Gastrocnemius medialis (tissue), 4 donors: ENCODE measurements around the gene COL6A2. TPM values are rescaled to one million over a fixed set of nuclear protein-coding genes. Genes with fewer than 3 reads are reported as not detected.

Experiments used
- ATAC-seq, 2 donors: fragments of 150-250 bp; one replicate each; pipeline ENCODE4 v1.9.1; 2016
- DNase-seq, 2 donors: peaks; one replicate each; pipeline ENCODE4 v3.0.0-alpha.2; 2019
- H3K27ac ChIP-seq, 4 donors: fragments of 200-600 bp; sonication (generic); 1 replicate in 1 of 4; 2 replicates in 3 of 4; pipeline ENCODE4 v1.5.1; 2016 to 2018; ENCODE audit warnings: mild to moderate bottlenecking in 2 of 4, moderate library complexity in 1 of 4
- H3K27me3 ChIP-seq, 3 donors: fragments of 200-600 bp; sonication (generic) in 2 of 3; 1 replicate in 1 of 3; 2 replicates in 2 of 3; pipeline versions ENCODE4 v1.5.1 to v1.6.0; 2016 to 2019; ENCODE audit warnings: mild to moderate bottlenecking in 1 of 3, moderate library complexity in 1 of 3
- H3K36me3 ChIP-seq, 2 donors: fragments of 200-600 bp; sonication (generic) in 1 of 2; one replicate each; pipeline ENCODE4 v1.5.1; 2017 to 2018
- H3K4me1 ChIP-seq, 2 donors: fragments of 200-600 bp; sonication (generic) in 1 of 2; one replicate each; pipeline ENCODE4 v1.5.1; 2016 to 2017; ENCODE audit warnings: mild to moderate bottlenecking in 2 of 2
- H3K4me3 ChIP-seq, 4 donors: fragments of 200-600 bp; sonication (generic) in 3 of 4; 1 replicate in 1 of 4; 2 replicates in 3 of 4; pipeline ENCODE4 v1.5.1; 2016 to 2019; ENCODE audit warnings: mild to moderate bottlenecking in 2 of 4
- H3K9me3 ChIP-seq, 3 donors: fragments of 200-600 bp; sonication (generic) in 2 of 3; 1 replicate in 1 of 3; 2 replicates in 2 of 3; pipeline ENCODE4 v1.5.1; 2016 to 2019
- POLR2A ChIP-seq, 2 donors: fragments of 450-650 bp; IDR thresholded peaks; one replicate each; pipeline ENCODE4 v1.6.1; 2017; ENCODE audit warnings: antibody characterized with exemption in 2 of 2, mild to moderate bottlenecking in 2 of 2, moderate library complexity in 2 of 2
- in situ Hi-C, 4 donors: fragments of 200-750 bp; cut with MboI; loops; one replicate each; pipeline versions ENCODE4 v1.15.0 to v1.8.0; 2017; ENCODE audit warnings: low sequenced_read_pairs in 4 of 4
- intact Hi-C: fragments of 100-400 bp; cut with DNase I; formaldehyde crosslinking; loops from one replicate; pipeline ENCODE4 v1.15.1; 2023; ENCODE audit warnings: low total_unique reads
- total RNA-seq, 4 donors: library from RNA; depleted of rRNA; stranded (reverse); fragments of >200 nt; gene quantifications; one replicate each; pipeline versions ENCODE4 v1.1.0 to v1.2.3, GENCODE V29; 2016
- TF ChIP-seq, protein P1 (sequence below), 5 experiments: fragments of 450-650 bp in 3 of 5; fragments of 200-600 bp in 2 of 5; sonication (generic) in 2 of 5; IDR thresholded peaks in 4 of 5; conservative IDR thresholded peaks in 1 of 5; 1 replicate in 4 of 5; 2 replicates in 1 of 5; pipeline ENCODE4 v1.5.1; 2016 to 2019; ENCODE audit warnings: antibody characterized with exemption in 5 of 5, mild to moderate bottlenecking in 3 of 5, moderate library complexity in 3 of 5

Gene COL6A2
- total RNA-seq, 4 donors from 2014 or later, result 44.0 to 141 (median 88.4) TPM

DNA sequence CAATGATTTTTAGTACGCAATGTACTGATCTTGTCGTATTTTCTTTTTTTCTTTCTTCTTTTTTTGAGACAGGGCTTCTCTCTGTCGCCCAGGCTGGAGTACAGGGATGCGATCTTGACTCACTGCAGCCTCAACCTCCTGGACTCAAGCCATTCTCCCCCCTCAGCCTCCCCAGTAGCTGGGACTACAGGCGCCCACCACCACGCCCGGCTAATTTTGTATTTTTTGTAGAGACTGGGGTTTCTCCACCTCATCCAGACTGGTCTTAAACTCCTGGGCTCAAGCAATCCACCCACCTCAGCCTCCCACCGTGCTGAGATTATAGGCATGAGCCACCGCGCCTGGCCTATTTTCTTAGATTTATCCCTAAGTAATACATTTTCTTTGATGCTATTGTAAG lies 43.9 kb upstream of the COL6A2 start:
- TF ChIP-seq, protein P1, sequence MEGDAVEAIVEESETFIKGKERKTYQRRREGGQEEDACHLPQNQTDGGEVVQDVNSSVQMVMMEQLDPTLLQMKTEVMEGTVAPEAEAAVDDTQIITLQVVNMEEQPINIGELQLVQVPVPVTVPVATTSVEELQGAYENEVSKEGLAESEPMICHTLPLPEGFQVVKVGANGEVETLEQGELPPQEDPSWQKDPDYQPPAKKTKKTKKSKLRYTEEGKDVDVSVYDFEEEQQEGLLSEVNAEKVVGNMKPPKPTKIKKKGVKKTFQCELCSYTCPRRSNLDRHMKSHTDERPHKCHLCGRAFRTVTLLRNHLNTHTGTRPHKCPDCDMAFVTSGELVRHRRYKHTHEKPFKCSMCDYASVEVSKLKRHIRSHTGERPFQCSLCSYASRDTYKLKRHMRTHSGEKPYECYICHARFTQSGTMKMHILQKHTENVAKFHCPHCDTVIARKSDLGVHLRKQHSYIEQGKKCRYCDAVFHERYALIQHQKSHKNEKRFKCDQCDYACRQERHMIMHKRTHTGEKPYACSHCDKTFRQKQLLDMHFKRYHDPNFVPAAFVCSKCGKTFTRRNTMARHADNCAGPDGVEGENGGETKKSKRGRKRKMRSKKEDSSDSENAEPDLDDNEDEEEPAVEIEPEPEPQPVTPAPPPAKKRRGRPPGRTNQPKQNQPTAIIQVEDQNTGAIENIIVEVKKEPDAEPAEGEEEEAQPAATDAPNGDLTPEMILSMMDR (IDR thresholded peaks at IDR 0.05 in 4 of 5, conservative IDR thresholded peaks at IDR 0.05 in 1 of 5), result no peak
- TF ChIP-seq POLR2A (IDR thresholded peaks at IDR 0.05), result no peak
- peaks cover 4 to 12% of the 10 kb centered on the region in 2 donors for H3K4me1 ChIP-seq

DNA sequence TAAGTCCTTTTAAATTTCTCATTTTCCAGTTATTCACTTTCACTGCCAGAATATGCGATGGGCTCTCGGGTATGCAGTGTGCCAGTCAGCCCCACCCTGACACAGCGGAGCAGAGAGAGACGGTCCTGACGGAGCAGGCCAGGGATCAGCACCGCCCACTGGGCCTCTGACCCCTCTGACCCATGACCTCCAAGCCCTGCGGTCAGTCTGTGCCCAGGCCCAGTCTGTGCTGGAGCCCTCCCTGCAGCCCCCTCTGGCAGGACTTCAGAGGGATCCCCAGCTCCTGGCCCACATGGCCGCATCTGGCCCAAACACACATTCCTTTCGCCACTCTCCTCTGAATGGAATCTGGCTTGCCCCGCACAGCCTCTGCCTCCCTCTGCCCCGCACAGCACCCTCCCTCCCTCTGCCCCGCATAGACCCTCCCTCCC lies 43.4 kb upstream of the COL6A2 start:
- Histone ChIP-seq H3K9me3 (no peaks in the 10 kb centered on the region), H3K36me3 (no peaks in the 10 kb centered on the region), H3K27ac (no peak overlapping the region), H3K4me3 (no peak overlapping the region), H3K27me3 (peaks cover 10 to 19% (median 16%) of the 10 kb centered on the region in 3 donors), H3K4me1 (peaks cover 4 to 12% of the 10 kb centered on the region in 2 donors)
- TF ChIP-seq, protein P1 (IDR thresholded peaks at IDR 0.05 in 4 of 5, conservative IDR thresholded peaks at IDR 0.05 in 1 of 5), result no peak
- in situ Hi-C loops (no loop called here), intact Hi-C loops (no loop called here)
- ATAC-seq (no peak), DNase-seq (no peak)

More for the DNA sequence above, 43.9 kb upstream of the COL6A2 start:
- ATAC-seq, result no peak
- no peaks in the 10 kb centered on the region for H3K9me3 ChIP-seq
- peaks cover 12 to 19% (median 16%) of the 10 kb centered on the region in 3 donors for H3K27me3 ChIP-seq
- no peaks in the 10 kb centered on the region for H3K36me3 ChIP-seq
- DNase-seq, result no peak
- H3K4me3 ChIP-seq, result no peak overlapping the region
- no peak overlapping the region for H3K27ac ChIP-seq
- in situ Hi-C loops (no loop called here), intact Hi-C loops (no loop called here)

DNA sequence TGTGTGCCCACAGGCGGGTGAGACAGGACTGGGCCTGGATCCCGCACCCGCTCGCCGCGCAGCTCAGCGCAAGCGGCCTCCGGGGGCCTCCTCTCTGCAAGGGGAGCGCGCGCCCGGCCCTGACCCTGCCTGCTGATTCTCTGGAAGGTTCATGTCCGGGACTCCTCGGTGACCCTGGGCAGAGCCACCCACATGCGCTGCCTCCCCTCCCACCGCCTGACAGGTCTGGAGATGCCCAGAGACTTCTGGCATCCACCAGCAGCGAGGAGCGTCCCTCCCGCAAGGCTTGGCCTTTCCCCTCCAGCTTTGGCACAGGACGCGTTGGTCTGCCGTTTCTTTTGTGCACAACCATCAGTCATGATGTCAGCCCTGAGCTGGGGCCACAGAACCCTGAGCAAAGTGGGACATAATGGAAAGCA lies 42.0 kb upstream of the COL6A2 start:
- intact Hi-C loops, result loop anchor here (5.0 kb wide), 1 partner anchor 84 kb away; no protein-coding TSS in a partner anchor

GRCh38 chr21:46056450-46056903 lies 41.4 kb upstream of the COL6A2 start:
- Histone ChIP-seq H3K4me1 (peaks cover 0 to 3% of the 10 kb centered on the region in 2 donors), H3K27me3 (peaks cover 8 to 19% (median 11%) of the 10 kb centered on the region in 3 donors), H3K4me3 (peak overlapping the region in 1 of 4 donors; percentile 6), H3K36me3 (no peaks in the 10 kb centered on the region), H3K27ac (peak overlapping the region; percentile 68 to 78 (median 75)), H3K9me3 (no peaks in the 10 kb centered on the region)
- peak in 1 of 2 donors; percentile 9 for TF ChIP-seq POLR2A (IDR thresholded peaks at IDR 0.05)
- TF ChIP-seq, protein P1 (IDR thresholded peaks at IDR 0.05 in 4 of 5, conservative IDR thresholded peaks at IDR 0.05 in 1 of 5), result no peak
- peak; percentile 41 to 57 for ATAC-seq
- peak; percentile 44 to 61 for DNase-seq
- intact Hi-C loops, result loop anchor here (5.0 kb wide), 1 partner anchor 84 kb away; no protein-coding TSS in a partner anchor
- in situ Hi-C loops, result no loop called here

More for the DNA sequence above, 42.0 kb upstream of the COL6A2 start:
- Histone ChIP-seq H3K27me3 (peaks cover 7 to 19% (median 8%) of the 10 kb centered on the region in 3 donors), H3K4me3 (peak overlapping the region in 1 of 4 donors; percentile 6), H3K4me1 (peaks cover 0 to 3% of the 10 kb centered on the region in 2 donors), H3K9me3 (no peaks in the 10 kb centered on the region), H3K36me3 (no peaks in the 10 kb centered on the region), H3K27ac (peak overlapping the region; percentile 68 to 78 (median 75))
- no peak for ATAC-seq
- no peak for TF ChIP-seq POLR2A (IDR thresholded peaks at IDR 0.05)
- TF ChIP-seq, protein P1 (IDR thresholded peaks at IDR 0.05 in 4 of 5, conservative IDR thresholded peaks at IDR 0.05 in 1 of 5), result no peak
- in situ Hi-C loops, result no loop called here
- no peak for DNase-seq
